Keratinocyte (primary cell): Measurements from ENCODE around the gene COL11A2. TPM values are rescaled to one million over a fixed set of nuclear protein-coding genes. Genes with fewer than 3 reads are reported as not detected.

Experiments used
- DNase-seq: peaks from one replicate; pipeline ENCODE4 v3.0.0-alpha.2; 2011; ENCODE audit warnings: low read depth, missing footprints, low spot score
- FAIRE-seq: peaks from 2 replicates; lab custom pipeline; 2011; peaks lifted over from hg19 to GRCh38; lab: Jason Lieb, UNC
- H2AFZ ChIP-seq: 2 replicates; pipeline ENCODE4 v1.6.0; 2012; ENCODE audit warnings: low read length, control low read depth, inconsistent platforms; ENCODE audit not compliant: control insufficient read depth
- H3K27ac ChIP-seq: 2 replicates; pipeline ENCODE4 v1.5.1; 2011; ENCODE audit warnings: low read length; ENCODE audit not compliant: control insufficient read depth, insufficient read depth
- H3K27me3 ChIP-seq: 3 replicates; pipeline ENCODE4 v1.6.0; 2011; ENCODE audit warnings: low read length; ENCODE audit not compliant: control insufficient read depth, insufficient read depth; ENCODE audit errors: extremely low read depth
- H3K36me3 ChIP-seq, 2 experiments: 2 replicates in 1 of 2; 3 replicates in 1 of 2; pipeline ENCODE4 v1.5.1; 2011; ENCODE audit warnings: low read length in 2 of 2, mild to moderate bottlenecking in 1 of 2; ENCODE audit not compliant: control insufficient read depth in 2 of 2, insufficient read depth in 2 of 2; ENCODE audit errors: extremely low read depth in 1 of 2
- H3K4me1 ChIP-seq: 3 replicates; pipeline ENCODE4 v1.5.1; 2011; ENCODE audit warnings: low read length; ENCODE audit not compliant: control insufficient read depth, insufficient read depth; ENCODE audit errors: extremely low read depth
- H3K4me2 ChIP-seq: 3 replicates; pipeline ENCODE4 v1.6.0; 2011; ENCODE audit warnings: low read depth, low read length; ENCODE audit not compliant: control insufficient read depth, insufficient read depth; ENCODE audit errors: extremely low read depth
- H3K4me3 ChIP-seq, 3 experiments: fragments of 200-600 bp in 1 of 3; sonication (generic) in 1 of 3; 2 replicates in 2 of 3; 3 replicates in 1 of 3; pipeline ENCODE4 v1.5.1; 2011 to 2016; ENCODE audit warnings: low read length in 3 of 3, mild to moderate bottlenecking in 3 of 3, control low read depth in 2 of 3, inconsistent platforms in 1 of 3, low read depth in 1 of 3, mixed read lengths in 1 of 3, mixed run types in 1 of 3, moderate library complexity in 1 of 3; ENCODE audit not compliant: control insufficient read depth in 2 of 3, insufficient read depth in 2 of 3; ENCODE audit errors: extremely low read depth in 1 of 3
- H3K79me2 ChIP-seq: 2 replicates; pipeline ENCODE4 v1.6.0; 2012; ENCODE audit warnings: low read length; ENCODE audit not compliant: control insufficient read depth, insufficient read depth
- H3K9ac ChIP-seq: 3 replicates; pipeline ENCODE4 v1.6.0; 2011; ENCODE audit warnings: low read length; ENCODE audit not compliant: control insufficient read depth, insufficient read depth; ENCODE audit errors: extremely low read depth
- H3K9me1 ChIP-seq: 3 replicates; pipeline ENCODE4 v1.6.0; 2011; ENCODE audit warnings: low read length; ENCODE audit not compliant: control insufficient read depth, insufficient read depth; ENCODE audit errors: extremely low read depth
- H3K9me3 ChIP-seq: 2 replicates; pipeline ENCODE4 v1.5.1; 2012; ENCODE audit warnings: low read depth, low read length; ENCODE audit not compliant: control insufficient read depth
- H4K20me1 ChIP-seq: 3 replicates; pipeline ENCODE4 v1.6.0; 2011; ENCODE audit warnings: low read length; ENCODE audit not compliant: control insufficient read depth, insufficient read depth; ENCODE audit errors: extremely low read depth
- CTCF ChIP-seq, 3 experiments: IDR thresholded peaks in 1 of 3; conservative IDR thresholded peaks in 1 of 3; optimal IDR thresholded peaks in 1 of 3; 2 replicates in 2 of 3; 3 replicates in 1 of 3; pipeline versions ENCODE3 to v1.5.1; 2011; ENCODE audit warnings: low read length in 3 of 3, mild to moderate bottlenecking in 3 of 3, moderate library complexity in 2 of 3, control low read depth in 1 of 3, inconsistent platforms in 1 of 3; ENCODE audit not compliant: insufficient read depth in 2 of 3; ENCODE audit errors: extremely low read depth in 1 of 3
- EZH2 ChIP-seq: IDR thresholded peaks from one replicate; pipeline ENCODE4 v1.6.1; 2012; ENCODE audit warnings: inconsistent platforms, mild to moderate bottlenecking, low read length, moderate library complexity
- dilution Hi-C: fragments of 300-500 bp; cut with MboI; formaldehyde crosslinking; loops from one replicate; pipeline ENCODE4 v1.7.0; 2020; ENCODE audit warnings: low sequenced_read_pairs; ENCODE audit not compliant: extremely low pct_ligation_motif_present
- polyA plus RNA-seq, 5 experiments: library from polyadenylated mRNA; depleted of rRNA in 3 of 5; stranded (reverse) in 3 of 5; stranded (forward) in 1 of 5; unstranded in 1 of 5; fragments of >200 nt; gene quantifications; 1 replicate in 1 of 5; 2 replicates in 3 of 5; 3 replicates in 1 of 5; pipeline versions ENCODE4 v1.2.1 to v1.2.3, GENCODE V29; 2011 to 2012; ENCODE audit warnings: missing spikeins in 2 of 5, low read depth in 1 of 5, low replicate concordance in 1 of 5

COL11A2 gene
- polyA plus RNA-seq, 1 donor (not counting 4 experiments of a cell fraction or from before 2014, with no cell fraction given): 0.08 TPM

- Histone ChIP-seq H3K4me3 (no peak overlapping the region), H3K9me1 (no peaks in the 10 kb centered on the region), H3K4me1 (no peaks in the 10 kb centered on the region), H3K27ac (no peak overlapping the region), H3K27me3 (peaks cover 2% of the 10 kb centered on the region), H3K36me3 (no peaks in the 10 kb centered on the region), H3K4me2 (no peak overlapping the region), H3K79me2 (no peaks in the 10 kb centered on the region), H2AFZ (no peak overlapping the region), H3K9me3 (no peaks in the 10 kb centered on the region), H3K9ac (no peak overlapping the region), H4K20me1 (no peaks in the 10 kb centered on the region)
- FAIRE-seq (no peak), DNase-seq (no peak)
- TF ChIP-seq EZH2 (no peak), CTCF (optimal IDR thresholded peaks at IDR 0.05 in 1 of 3, IDR thresholded peaks at IDR 0.05 in 1 of 3, conservative IDR thresholded peaks at IDR 0.05 in 1 of 3; ENCODE audit: extremely low read depth in 1 of 3, insufficient read depth in 2 of 3, low read length in 3 of 3) (peak in 1 of 3 experiments; percentile 34)
- dilution Hi-C loops: no loop called here
These were observed 16.7 kb downstream of the COL11A2 start for GRCh38 chr6:33175436-33176069.

- Histone ChIP-seq H3K4me3 (no peak overlapping the region), H3K79me2 (no peaks in the 10 kb centered on the region), H3K4me2 (no peak overlapping the region), H3K9ac (no peak overlapping the region), H3K9me1 (no peaks in the 10 kb centered on the region), H3K27me3 (peaks cover 2% of the 10 kb centered on the region), H3K36me3 (no peaks in the 10 kb centered on the region), H3K9me3 (no peaks in the 10 kb centered on the region), H3K27ac (no peak overlapping the region), H3K4me1 (no peaks in the 10 kb centered on the region), H4K20me1 (no peaks in the 10 kb centered on the region), H2AFZ (no peak overlapping the region)
- FAIRE-seq (no peak), DNase-seq (no peak)
- TF ChIP-seq EZH2: no peak
- TF ChIP-seq CTCF (optimal IDR thresholded peaks at IDR 0.05 in 1 of 3, IDR thresholded peaks at IDR 0.05 in 1 of 3, conservative IDR thresholded peaks at IDR 0.05 in 1 of 3; ENCODE audit: extremely low read depth in 1 of 3, insufficient read depth in 2 of 3, low read length in 3 of 3): no peak
- dilution Hi-C loops: no loop called here
These were observed 17.5 kb downstream of the COL11A2 start for GRCh38 chr6:33174784-33175183.
